SH-SY5Y (cell line): ENCODE measurements around the gene SLC1A5.

ENCODE experiments used
- GATA2 ChIP-seq: IDR thresholded peaks from 2 replicates; pipeline ENCODE4 v1.6.1; 2011; ENCODE audit warnings: mild to moderate bottlenecking, low read depth, low read length
- GATA3 ChIP-seq: IDR thresholded peaks from 2 replicates; pipeline ENCODE4 v1.6.1; 2011; ENCODE audit warnings: low read depth, mild to moderate bottlenecking, low read length, moderate library complexity

DNA sequence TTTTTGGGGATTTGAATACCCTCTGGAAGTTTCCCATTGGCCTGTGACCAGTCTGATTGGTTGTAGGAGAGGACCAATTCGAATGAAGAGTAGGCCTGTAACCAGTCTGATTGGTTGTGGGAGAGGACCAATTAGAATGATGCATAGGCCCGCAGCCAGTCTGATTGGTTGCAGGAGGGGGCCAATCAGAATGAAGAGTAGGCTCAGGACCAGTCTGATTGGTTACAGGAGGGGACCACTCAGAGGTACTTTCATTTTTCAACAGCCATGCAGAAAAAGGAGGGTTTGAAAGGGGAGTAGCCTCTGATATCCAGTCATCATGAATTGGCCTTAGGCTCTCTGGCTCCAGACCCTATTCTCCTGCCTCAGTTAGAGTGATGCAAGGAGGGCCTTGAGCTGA is 30.4 kb upstream of the SLC1A5 start:
- TF ChIP-seq GATA2 (no peak), GATA3 (no peak)
